SK-N-SH (cell line): ENCODE results near the gene SECTM1. TPM values are rescaled to one million over a fixed set of nuclear protein-coding genes. Genes with fewer than 3 reads are reported as not detected.

Experiments used
- CTCF ChIA-PET: fragments of 300-600, 350-600 bp; formaldehyde crosslinking; extraction: SDS; loops from one replicate; lab custom pipeline; 2021; lab: Yijun Ruan, JAX
- POLR2A ChIA-PET: fragments of 350-600 bp; sonication (Branson Sonifier 250); formaldehyde crosslinking; extraction: SDS; loops from one replicate; lab custom pipeline; 2020; ENCODE audit warnings: antibody characterized with exemption, inconsistent platforms; lab: Yijun Ruan, JAX
- DNase-seq: peaks from one replicate; pipeline ENCODE4 v3.0.0; 2012
- H2AFZ ChIP-seq: fragments of 200-600 bp; sonication (generic); 2 replicates; pipeline ENCODE4 v1.8.1; 2016; ENCODE audit warnings: antibody characterized with exemption, mild to moderate bottlenecking, low read depth
- H3F3A ChIP-seq: fragments of 200-600 bp; sonication (generic); replicated peaks from 2 replicates; pipeline ENCODE3; 2016; ENCODE audit warnings: antibody characterized with exemption, mild to moderate bottlenecking; ENCODE audit not compliant: insufficient read depth
- H3K27ac ChIP-seq, 2 experiments: fragments of 200-500 bp in 1 of 2; fragments of 200-600 bp in 1 of 2; sonication (Bioruptor generic) in 1 of 2; sonication (generic), shearing (Covaris generic) in 1 of 2; 2 replicates each; pipeline versions ENCODE4 v1.5.1 to v1.6.1; 2014 to 2016; ENCODE audit warnings: low read depth in 2 of 2, inconsistent platforms in 1 of 2, low read length in 1 of 2, mild to moderate bottlenecking in 1 of 2, mixed read lengths in 1 of 2
- H3K27me3 ChIP-seq: fragments of 200-600 bp; sonication (generic), shearing (Covaris generic); 2 replicates; pipeline ENCODE4 v1.6.1; 2016; ENCODE audit warnings: mixed run types; ENCODE audit not compliant: insufficient read depth
- H3K36me3 ChIP-seq, 2 experiments: fragments of 200-500 bp in 1 of 2; fragments of 200-600 bp in 1 of 2; sonication (Bioruptor generic) in 1 of 2; sonication (generic) in 1 of 2; replicated peaks in 1 of 2; 2 replicates each; pipeline versions ENCODE3 to v1.5.1; 2014 to 2016; ENCODE audit warnings: low read length in 1 of 2, mild to moderate bottlenecking in 1 of 2; ENCODE audit not compliant: insufficient read depth in 2 of 2, control insufficient read depth in 1 of 2
- H3K4me1 ChIP-seq, 2 experiments: fragments of 200-500 bp in 1 of 2; fragments of 200-600 bp in 1 of 2; sonication (Bioruptor generic) in 1 of 2; sonication (generic), shearing (Covaris generic) in 1 of 2; 2 replicates each; pipeline versions ENCODE4 v1.5.1 to v1.6.1; 2014 to 2016; ENCODE audit warnings: low read depth in 1 of 2, low read length in 1 of 2, mixed run types in 1 of 2; ENCODE audit not compliant: insufficient read depth in 2 of 2, control insufficient read depth in 1 of 2
- H3K4me2 ChIP-seq: fragments of 200-600 bp; sonication (generic), shearing (Covaris generic); 2 replicates; pipeline ENCODE4 v1.6.1; 2017; ENCODE audit warnings: mixed run types
- H3K4me3 ChIP-seq, 2 experiments: fragments of 200-500 bp in 1 of 2; fragments of 200-600 bp in 1 of 2; sonication (Bioruptor generic) in 1 of 2; sonication (generic), shearing (Covaris generic) in 1 of 2; 2 replicates each; pipeline versions ENCODE4 v1.5.1 to v1.8.1; 2014 to 2016; ENCODE audit warnings: low read depth in 2 of 2, inconsistent platforms in 1 of 2, low read length in 1 of 2, mild to moderate bottlenecking in 1 of 2, mixed read lengths in 1 of 2, moderate library complexity in 1 of 2
- H3K79me2 ChIP-seq: fragments of 200-600 bp; sonication (generic); 2 replicates; pipeline ENCODE4 v1.8.1; 2017; ENCODE audit warnings: mild to moderate bottlenecking; ENCODE audit not compliant: insufficient read depth
- H3K9ac ChIP-seq: fragments of 200-600 bp; sonication (generic); 2 replicates; pipeline ENCODE4 v1.6.1; 2017; ENCODE audit warnings: mixed run types
- H3K9me2 ChIP-seq: fragments of 200-600 bp; sonication (generic); 2 replicates; pipeline ENCODE4 v1.6.1; 2017; ENCODE audit warnings: mixed run types
- H3K9me3 ChIP-seq: fragments of 200-600 bp; sonication (generic); 2 replicates; pipeline ENCODE4 v1.6.1; 2017; ENCODE audit warnings: mixed run types, mild to moderate bottlenecking, moderate library complexity
- H4K20me1 ChIP-seq: fragments of 200-600 bp; sonication (generic); 2 replicates; pipeline ENCODE4 v1.6.1; 2017; ENCODE audit warnings: mild to moderate bottlenecking, mixed run types; ENCODE audit not compliant: insufficient read depth
- CHD2 ChIP-seq: fragments of 150-350 bp; IDR thresholded peaks from 2 replicates; pipeline ENCODE4 v1.6.1; 2018; ENCODE audit warnings: low read length; ENCODE audit not compliant: partially characterized antibody
- EZH2phosphoT487 ChIP-seq: fragments of 200-600 bp; sonication (generic); IDR thresholded peaks from 2 replicates; pipeline ENCODE4 v1.6.1; 2017; ENCODE audit warnings: low read depth, mixed run types, mild to moderate bottlenecking, antibody characterized with exemption, moderate library complexity, borderline replicate concordance
- FOXJ3 ChIP-seq: sonication (generic); formaldehyde crosslinking; IDR thresholded peaks from 2 replicates; pipeline ENCODE4 v1.5.1; 2020; ENCODE audit warnings: mild to moderate bottlenecking, missing genetic modification reagents
- FOXM1 ChIP-seq: IDR thresholded peaks from 2 replicates; pipeline ENCODE4 v1.4.0; 2012; ENCODE audit warnings: low read depth, mild to moderate bottlenecking
- GATA2 ChIP-seq: sonication (generic); formaldehyde crosslinking; IDR thresholded peaks from 2 replicates; pipeline ENCODE4 v1.5.0; 2020; ENCODE audit warnings: mild to moderate bottlenecking, missing genetic modification reagents
- IRF3 ChIP-seq: fragments of 150-350 bp; IDR thresholded peaks from 2 replicates; pipeline ENCODE4 v1.6.1; 2016; ENCODE audit warnings: mild to moderate bottlenecking, low read depth, low read length
- MAX ChIP-seq: IDR thresholded peaks from 2 replicates; pipeline ENCODE4 v1.4.0; 2012; ENCODE audit warnings: low read depth
- MEF2A ChIP-seq: IDR thresholded peaks from 2 replicates; pipeline ENCODE4 v1.4.0; 2012; ENCODE audit warnings: low read depth, borderline replicate concordance
- POLR2AphosphoS5 ChIP-seq: IDR thresholded peaks from 2 replicates; pipeline ENCODE4 v1.6.1; 2012; ENCODE audit warnings: low read depth, low read length
- RAD21 ChIP-seq: IDR thresholded peaks from 2 replicates; pipeline ENCODE4 v1.6.1; 2012; ENCODE audit warnings: mild to moderate bottlenecking, low read length
- RCOR1 ChIP-seq: fragments of 150-350 bp; IDR thresholded peaks from 2 replicates; pipeline ENCODE4 v1.6.1; 2017; ENCODE audit warnings: antibody characterized with exemption, low read length
- RXRA ChIP-seq: IDR thresholded peaks from 2 replicates; pipeline ENCODE4 v1.4.0; 2012; ENCODE audit warnings: low read depth, mild to moderate bottlenecking, borderline replicate concordance
- SIN3A ChIP-seq: IDR thresholded peaks from 2 replicates; pipeline ENCODE4 v1.6.1; 2012; ENCODE audit warnings: low read depth, mild to moderate bottlenecking, low read length, moderate library complexity, borderline replicate concordance
- TAF1 ChIP-seq: IDR thresholded peaks from 2 replicates; pipeline ENCODE4 v1.6.1; 2012; ENCODE audit warnings: low read depth, mild to moderate bottlenecking, low read length, moderate library complexity, borderline replicate concordance
- TCF12 ChIP-seq: IDR thresholded peaks from 2 replicates; pipeline ENCODE4 v1.4.0; 2012
- TEAD4 ChIP-seq: IDR thresholded peaks from 2 replicates; pipeline ENCODE4 v1.4.0; 2012; ENCODE audit warnings: mild to moderate bottlenecking, borderline replicate concordance; ENCODE audit not compliant: insufficient read depth
- USF1 ChIP-seq: IDR thresholded peaks from 2 replicates; pipeline ENCODE4 v1.4.0; 2012; ENCODE audit warnings: low read depth, borderline replicate concordance
- ZBTB33 ChIP-seq: IDR thresholded peaks from 2 replicates; pipeline ENCODE4 v1.4.0; 2012; ENCODE audit warnings: low read depth, borderline replicate concordance
- WGBS: methylation state at CpG from one replicate; pipeline ENCODE4 v1.1.6; 2017; ENCODE audit warnings: low lambda C conversion rate; 5-methylcytosine and 5-hydroxymethylcytosine counted together
- polyA plus RNA-seq, 3 experiments: library from polyadenylated mRNA; depleted of rRNA; stranded (reverse); fragments of >200 nt; gene quantifications; 2 replicates each; pipeline ENCODE4 v1.2.3, GENCODE V29; 2012

Gene SECTM1
- polyA plus RNA-seq, 1 of the 3 experiments (the other 2 are of a cell fraction): 3.8 TPM

GRCh38 chr17:82346342-82347300, 13.1 kb upstream of the SECTM1 start:
- WGBS: 82% methylated on average over 26 of the region's 28 CpGs
- H2AFZ ChIP-seq: no peak overlapping the region
- CTCF ChIA-PET: interaction anchor here (0.7 to 1.6 kb wide), 5 partner anchors 12 to 72 kb away, joined by 3 read pairs; no protein-coding TSS in a partner anchor

GRCh38 chr17:82345151-82345976, 11.8 kb upstream of the SECTM1 start:
- no peak overlapping the region for H3K9ac ChIP-seq
- no peaks in the 10 kb centered on the region for H3K79me2 ChIP-seq
- POLR2A ChIA-PET: no interaction called here
- no peaks in the 10 kb centered on the region for H3K9me2 ChIP-seq
- H3K4me3 ChIP-seq: no peak overlapping the region
- no peaks in the 10 kb centered on the region for H3K36me3 ChIP-seq
- DNase-seq: no peak
- no peaks in the 10 kb centered on the region for H3K9me3 ChIP-seq
- no peaks in the 10 kb centered on the region for H3F3A ChIP-seq
- 83% methylated on average over 42 of the region's 42 CpGs for WGBS
- no peaks in the 10 kb centered on the region; the same call in 1 of the 2 replicates for H3K27me3 ChIP-seq
- peaks cover 0 to 2% of the 10 kb centered on the region in 2 experiments; a peak in 1 of 4 replicates for H3K4me1 ChIP-seq
- H4K20me1 ChIP-seq: no peaks in the 10 kb centered on the region
- no peak overlapping the region for H3K4me2 ChIP-seq
- H2AFZ ChIP-seq: no peak overlapping the region
- CTCF ChIA-PET: interaction anchor here (0.8 to 1.6 kb wide), 6 partner anchors 13 to 109 kb away, joined by 3 to 5 read pairs (median 4); no protein-coding TSS in a partner anchor
- no peak overlapping the region for H3K27ac ChIP-seq
- TF ChIP-seq RAD21: no peak
- TF ChIP-seq EZH2phosphoT487: no peak
- no peak for TF ChIP-seq RCOR1
- no peak for TF ChIP-seq CHD2
- TF ChIP-seq MEF2A: no peak
- no peak for TF ChIP-seq GATA2 (CRISPR knock-in tag)
- no peak for TF ChIP-seq FOXJ3 (CRISPR knock-in tag)
- TF ChIP-seq SIN3A: no peak
- no peak for TF ChIP-seq TAF1
- TF ChIP-seq IRF3: no peak
- TF ChIP-seq MAX: no peak
- no peak for TF ChIP-seq FOXM1
- TF ChIP-seq TCF12: no peak
- no peak for TF ChIP-seq POLR2AphosphoS5
- TF ChIP-seq ZBTB33: no peak
- TF ChIP-seq TEAD4: no peak
- no peak for TF ChIP-seq RXRA

More at GRCh38 chr17:82346342-82347300, 13.1 kb upstream of the SECTM1 start:
- Histone ChIP-seq H3F3A (no peaks in the 10 kb centered on the region), H3K79me2 (no peaks in the 10 kb centered on the region), H3K4me3 (no peak overlapping the region), H3K27me3 (no peaks in the 10 kb centered on the region; the same call in 1 of the 2 replicates), H3K27ac (no peak overlapping the region), H3K4me1 (peaks cover 0 to 3% of the 10 kb centered on the region in 2 experiments; a peak in 1 of 4 replicates), H3K9me3 (no peaks in the 10 kb centered on the region), H3K9ac (no peak overlapping the region), H3K9me2 (no peaks in the 10 kb centered on the region), H3K36me3 (no peaks in the 10 kb centered on the region), H3K4me2 (no peak overlapping the region), H4K20me1 (no peaks in the 10 kb centered on the region)
- no peak for DNase-seq
- POLR2A ChIA-PET: no interaction called here
- no peak for TF ChIP-seq USF1
- TF ChIP-seq SIN3A: no peak
- no peak for TF ChIP-seq TAF1
- TF ChIP-seq RXRA: no peak
